ENCODE measurements around the gene F5. TPM values are rescaled to one million over a fixed set of nuclear protein-coding genes. Genes with fewer than 3 reads are reported as not detected.

The F5 gene
- total and polyA plus RNA-seq, 2 donors (not counting 1 experiment from before 2014, with no cell fraction given), result 0.01 to 0.27 TPM

GRCh38 chr1:169530448-169530847, 55.8 kb downstream of the F5 start:
- ChIA-PET POLR2A (no interaction called here), CTCF (no interaction called here)
- Histone ChIP-seq H3K4me2 (replicated peaks; ENCODE audit: low read depth, low read length, poor library complexity, severe bottlenecking) (no peak overlapping the region), H3K4me1 (ENCODE audit: control insufficient read depth in 2 of 2, insufficient read depth in 2 of 2, low read length in 2 of 2) (no peaks in the 10 kb centered on the region), H3K4me3 (ENCODE audit: control extremely low read depth in 1 of 5, extremely low read depth in 1 of 5, insufficient read depth in 1 of 5, low read depth in 2 of 5, low read length in 4 of 5) (no peak overlapping the region), H3K9me3 (ENCODE audit: control extremely low read depth in 1 of 3, control insufficient read depth in 2 of 3, insufficient read depth in 1 of 3, low read length in 2 of 3) (no peaks in the 10 kb centered on the region), H4K20me1 (ENCODE audit: control insufficient read depth, insufficient read depth, low read length, poor library complexity, severe bottlenecking) (no peaks in the 10 kb centered on the region), H3K27ac (ENCODE audit: low read length in 2 of 2) (no peak overlapping the region), H3K36me3 (replicated peaks in 1 of 2; ENCODE audit: control extremely low read depth in 1 of 2, control insufficient read depth in 1 of 2, extremely low read depth in 1 of 2, insufficient read depth in 2 of 2, low read length in 1 of 2) (no peaks in the 10 kb centered on the region), H3K79me2 (ENCODE audit: control insufficient read depth, insufficient read depth, low read length) (no peaks in the 10 kb centered on the region), H3K9ac (ENCODE audit: low read length) (no peak overlapping the region), H3K27me3 (replicated peaks in 1 of 4; ENCODE audit: control extremely low read depth in 1 of 4, control insufficient read depth in 3 of 4, insufficient read depth in 4 of 4, low read length in 3 of 4) (peaks cover 0 to 4% (median 0%) of the 10 kb centered on the region in 4 experiments), H2AFZ (ENCODE audit: insufficient read depth, low read depth, low read length, poor library complexity, severe bottlenecking) (no peak overlapping the region)
- no peak for DNase-seq
- ATAC-seq (ENCODE audit: low read depth), result no peak
- no peaks in the 10 kb centered on the region for H3K9me3 Mint-ChIP-seq (ENCODE audit: insufficient read depth)
- WGBS (ENCODE audit: insufficient coverage), result 100% methylated on average over 3 of the region's 3 CpGs
- peaks cover 20% of the 10 kb centered on the region for H3K27me3 Mint-ChIP-seq
- H3K4me3 Mint-ChIP-seq, result no peak overlapping the region
- intact Hi-C loops (cut with micrococcal nuclease), result no loop called here
- no peak for TF ChIP-seq EZH2 (IDR thresholded peaks at IDR 0.05; ENCODE audit: borderline replicate concordance, insufficient read depth, low read depth, low read length, poor library complexity, severe bottlenecking)
- no peak for TF ChIP-seq CTCF (IDR thresholded peaks at IDR 0.05)
- H3K27ac Mint-ChIP-seq, result no peak overlapping the region
- peaks cover 13% of the 10 kb centered on the region for H3K4me1 Mint-ChIP-seq

GRCh38 chr1:169529068-169529642, 57.1 kb downstream of the F5 start:
- Histone ChIP-seq H3K36me3 (replicated peaks in 1 of 2; ENCODE audit: control extremely low read depth in 1 of 2, control insufficient read depth in 1 of 2, extremely low read depth in 1 of 2, insufficient read depth in 2 of 2, low read length in 1 of 2) (no peaks in the 10 kb centered on the region), H3K9me3 (ENCODE audit: control extremely low read depth in 1 of 3, control insufficient read depth in 2 of 3, insufficient read depth in 1 of 3, low read length in 2 of 3) (no peaks in the 10 kb centered on the region), H3K27me3 (replicated peaks in 1 of 4; ENCODE audit: control extremely low read depth in 1 of 4, control insufficient read depth in 3 of 4, insufficient read depth in 4 of 4, low read length in 3 of 4) (peaks cover 0 to 4% (median 0%) of the 10 kb centered on the region in 4 experiments), H3K4me2 (replicated peaks; ENCODE audit: low read depth, low read length, poor library complexity, severe bottlenecking) (no peak overlapping the region), H4K20me1 (ENCODE audit: control insufficient read depth, insufficient read depth, low read length, poor library complexity, severe bottlenecking) (no peaks in the 10 kb centered on the region), H3K9ac (ENCODE audit: low read length) (no peak overlapping the region), H3K4me1 (ENCODE audit: control insufficient read depth in 2 of 2, insufficient read depth in 2 of 2, low read length in 2 of 2) (no peaks in the 10 kb centered on the region), H3K27ac (ENCODE audit: low read length in 2 of 2) (no peak overlapping the region), H3K4me3 (ENCODE audit: control extremely low read depth in 1 of 5, extremely low read depth in 1 of 5, insufficient read depth in 1 of 5, low read depth in 2 of 5, low read length in 4 of 5) (no peak overlapping the region), H2AFZ (ENCODE audit: insufficient read depth, low read depth, low read length, poor library complexity, severe bottlenecking) (no peak overlapping the region), H3K79me2 (ENCODE audit: control insufficient read depth, insufficient read depth, low read length) (no peaks in the 10 kb centered on the region)
- intact Hi-C loops (cut with micrococcal nuclease), result no loop called here
- Mint-ChIP-seq H3K4me1 (peaks cover 13% of the 10 kb centered on the region), H3K27me3 (peaks cover 16% of the 10 kb centered on the region), H3K27ac (no peak overlapping the region), H3K9me3 (ENCODE audit: insufficient read depth) (no peaks in the 10 kb centered on the region), H3K4me3 (no peak overlapping the region)
- ATAC-seq (ENCODE audit: low read depth), result no peak
- ChIA-PET CTCF (interaction anchor here (0.8 to 1.1 kb wide), 2 partner anchors 15 to 18 kb away, joined by 3 to 6 read pairs; no protein-coding TSS in a partner anchor), POLR2A (no interaction called here)
- 50% methylated on average over 2 of the region's 3 CpGs for WGBS (ENCODE audit: insufficient coverage)
- TF ChIP-seq EZH2 (IDR thresholded peaks at IDR 0.05; ENCODE audit: borderline replicate concordance, insufficient read depth, low read depth, low read length, poor library complexity, severe bottlenecking) (no peak), CTCF (IDR thresholded peaks at IDR 0.05) (no peak)
- DNase-seq, result no peak
